Measurements from ENCODE around the gene ARHGEF28. TPM values are rescaled to one million over a fixed set of nuclear protein-coding genes. Genes with fewer than 3 reads are reported as not detected.

Gene ARHGEF28
- total and polyA plus RNA-seq, 9 of the 15 experiments (the other 6 are each of a cell fraction or from before 2014, with no cell fraction given): 0.27 TPM; not detected in 8

- ATAC-seq (no peak), DNase-seq (ENCODE audit: extremely low read depth in 1 of 4, low spot score in 3 of 4) (no peak), FAIRE-seq (no peak)
- Histone ChIP-seq H3K27me3 (ENCODE audit: control insufficient read depth in 2 of 2, insufficient read depth in 2 of 2, low read length in 2 of 2) (no peaks in the 10 kb centered on the region), H3K9me1 (ENCODE audit: control insufficient read depth, insufficient read depth, low read length) (no peaks in the 10 kb centered on the region), H3K4me3 (no peak overlapping the region), H3K9ac (ENCODE audit: insufficient read depth in 1 of 2, low read depth in 2 of 2, low read length in 2 of 2) (no peak overlapping the region), H3K79me2 (ENCODE audit: control insufficient read depth, insufficient read depth, low read length) (no peaks in the 10 kb centered on the region), H2AFZ (ENCODE audit: low read depth, low read length) (no peak overlapping the region), H3K9me3 (replicated peaks; ENCODE audit: control insufficient read depth, insufficient read depth, low read depth, low read length) (no peaks in the 10 kb centered on the region), H4K20me1 (replicated peaks; ENCODE audit: control insufficient read depth, insufficient read depth, low read length) (no peaks in the 10 kb centered on the region), H3K27ac (ENCODE audit: extremely low read depth, low read depth, low read length) (no peak overlapping the region), H3K4me1 (replicated peaks in 1 of 2; ENCODE audit: control insufficient read depth in 2 of 2, insufficient read depth in 2 of 2, low read length in 2 of 2) (no peaks in the 10 kb centered on the region), H3K4me2 (ENCODE audit: insufficient read depth, low read length) (no peak overlapping the region), H3K36me3 (ENCODE audit: control insufficient read depth, insufficient read depth, low read length) (no peaks in the 10 kb centered on the region)
- intact Hi-C loops (cut with micrococcal nuclease): no loop called here
- TF ChIP-seq MBD1 (CRISPR knock-in tag; IDR thresholded peaks at IDR 0.05) (no peak), ZBTB9 (CRISPR knock-in tag; IDR thresholded peaks at IDR 0.05) (no peak), TAF9B (IDR thresholded peaks at IDR 0.05; ENCODE audit: partially characterized antibody) (no peak), EWSR1 (IDR thresholded peaks at IDR 0.05; ENCODE audit: borderline replicate concordance, low read depth, partially characterized antibody) (no peak), ZFP1 (CRISPR knock-in tag; IDR thresholded peaks at IDR 0.05) (no peak), SUPT5H (IDR thresholded peaks at IDR 0.05) (no peak), ZNF3 (CRISPR knock-in tag; IDR thresholded peaks at IDR 0.05) (no peak)
- BruUV-seq (replicated peaks): no TSS peak
- 0% methylated on average over 1 of the region's 1 CpG for WGBS (ENCODE audit: insufficient coverage, low coverage, missing lambda C conversion rate)
- CTCF ChIA-PET (ENCODE audit: low intra/inter-chr PET ratio): no interaction called here
- in situ Hi-C loops (cut with MboI): no loop called here
- POLR2A ChIA-PET: no interaction called here
Observed at GRCh38 chr5:73687357-73687756, 61.4 kb downstream of the ARHGEF28 start.
